ENCODE measurements around the gene ATG16L1. TPM values are rescaled to one million over a fixed set of nuclear protein-coding genes. Genes with fewer than 3 reads are reported as not detected.

The ATG16L1 gene
- total RNA-seq, 2 experiments from 2014 or later: 62.8 to 63.8 TPM

DNA sequence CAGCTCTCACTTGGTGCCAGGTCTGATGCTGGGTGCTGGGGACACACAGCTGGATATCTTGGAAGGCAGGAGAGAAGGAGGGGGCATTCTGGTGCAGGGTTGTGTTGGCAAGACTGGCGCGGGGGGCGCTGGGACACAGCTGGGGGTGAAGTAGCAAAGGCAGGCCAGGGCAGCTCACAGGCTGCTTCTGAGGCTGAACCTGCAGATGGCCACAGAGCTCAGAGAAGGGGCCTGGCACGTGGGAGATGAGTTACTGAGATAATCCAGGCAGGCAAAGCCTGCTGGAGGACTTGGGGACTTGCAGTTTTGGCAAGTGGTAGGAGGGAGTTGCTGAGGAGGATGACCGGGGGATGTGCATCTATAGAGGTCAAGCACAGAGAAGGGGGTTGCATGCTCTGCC is 86.6 kb downstream of the ATG16L1 start:
- DNase-seq: no peak
- Mint-ChIP-seq H3K27me3 (no peaks in the 10 kb centered on the region), H3K9me3 (ENCODE audit: low read depth) (no peaks in the 10 kb centered on the region), H3K36me3 (no peaks in the 10 kb centered on the region), H3K27ac (no peak overlapping the region), H3K4me1 (peaks cover 20% of the 10 kb centered on the region), H3K4me3 (no peak overlapping the region)
- CTCF ChIA-PET: interaction anchor here (0.8 to 1.3 kb wide), 2 partner anchors 9 to 15 kb away, joined by 3 to 5 read pairs; no protein-coding TSS in a partner anchor
- no peak for ATAC-seq

DNA sequence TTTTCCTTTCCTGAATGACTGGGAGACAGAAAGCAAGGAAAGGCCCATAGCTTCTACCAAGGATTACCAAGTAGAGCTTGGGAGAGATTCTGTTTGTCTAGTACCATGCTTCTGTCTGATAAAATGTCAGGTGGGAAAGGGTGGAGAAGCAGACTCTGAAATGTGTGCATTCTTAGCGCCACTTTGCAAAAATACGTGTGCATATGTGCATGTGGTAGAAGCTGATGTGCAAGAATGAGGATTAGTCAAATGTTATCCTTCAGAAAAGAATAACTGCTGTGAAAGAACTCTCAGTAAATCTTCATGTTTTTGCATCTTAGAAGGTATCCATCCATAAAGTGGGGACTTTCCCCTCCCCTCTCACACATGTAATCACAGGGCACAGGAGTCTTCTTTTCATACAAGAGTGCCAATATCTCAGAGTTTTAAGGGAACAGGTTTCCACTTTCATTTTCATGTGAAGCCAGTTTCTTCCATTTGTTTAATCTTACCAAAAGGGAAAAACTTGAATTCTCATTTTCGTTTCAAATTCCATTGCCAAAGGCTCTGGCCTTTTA is 87.4 kb downstream of the ATG16L1 start:
- H3K4me1 Mint-ChIP-seq: peaks cover 13% of the 10 kb centered on the region
- ATAC-seq: no peak
- no peaks in the 10 kb centered on the region for H3K36me3 Mint-ChIP-seq
- no peak overlapping the region for H3K27ac Mint-ChIP-seq
- DNase-seq: no peak
- CTCF ChIA-PET: interaction anchor here (0.8 kb wide), 1 partner anchor 8 kb away, joined by 3 read pairs; no protein-coding TSS in a partner anchor
- H3K27me3 Mint-ChIP-seq: peaks cover 6% of the 10 kb centered on the region
- no peak overlapping the region for H3K4me3 Mint-ChIP-seq
- no peaks in the 10 kb centered on the region for H3K9me3 Mint-ChIP-seq (ENCODE audit: low read depth)

DNA sequence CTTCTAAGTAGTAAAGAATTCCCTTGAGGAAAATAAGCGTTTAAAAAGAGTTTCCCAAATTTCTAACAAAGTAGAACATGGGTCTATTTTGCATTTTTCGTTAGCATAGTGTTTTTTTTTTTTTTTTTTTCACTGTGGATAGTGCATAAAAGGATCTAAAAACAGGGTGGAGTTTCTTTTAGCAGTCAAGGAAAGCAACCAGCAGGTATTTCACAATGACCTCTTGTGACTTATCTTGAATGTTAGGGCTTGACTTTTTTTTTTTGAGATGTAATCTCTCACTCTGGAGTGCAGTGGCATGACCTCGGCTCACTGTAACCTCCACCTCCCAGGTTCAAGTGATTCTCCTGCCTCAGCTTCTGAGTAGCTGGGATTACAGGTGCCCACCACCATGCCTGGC is 88.0 kb downstream of the ATG16L1 start:
- CTCF ChIA-PET: interaction anchor here (1.6 kb wide), 1 partner anchor 14 kb away, joined by 3 read pairs; no protein-coding TSS in a partner anchor
- ATAC-seq (no peak), DNase-seq (no peak)
- H3K27me3 Mint-ChIP-seq: peaks cover 7% of the 10 kb centered on the region
- H3K9me3 Mint-ChIP-seq (ENCODE audit: low read depth): no peaks in the 10 kb centered on the region
- H3K36me3 Mint-ChIP-seq: no peaks in the 10 kb centered on the region
- H3K4me3 Mint-ChIP-seq: no peak overlapping the region
- no peak overlapping the region for H3K27ac Mint-ChIP-seq
- H3K4me1 Mint-ChIP-seq: peaks cover 9% of the 10 kb centered on the region

DNA sequence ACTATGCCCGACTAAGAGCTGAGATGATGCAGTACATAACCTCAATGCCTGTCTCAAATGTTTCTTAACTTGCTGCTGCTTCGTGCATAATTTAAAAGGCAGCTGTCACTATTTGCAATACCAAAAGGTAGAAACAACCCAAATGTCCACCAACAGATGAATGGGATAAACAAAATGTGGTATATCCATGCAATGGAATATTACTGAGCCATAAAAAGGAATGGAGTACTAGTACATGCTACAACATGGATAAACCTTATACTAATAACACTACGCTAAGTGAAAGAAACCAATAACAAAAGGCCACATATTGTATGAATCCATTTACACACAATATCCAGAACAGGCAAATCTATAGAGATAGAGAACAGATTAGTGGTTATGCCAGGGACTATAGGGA is 89.8 kb downstream of the ATG16L1 start:
- peaks cover 7% of the 10 kb centered on the region for H3K27me3 Mint-ChIP-seq
- H3K4me1 Mint-ChIP-seq: no peaks in the 10 kb centered on the region
- H3K4me3 Mint-ChIP-seq: no peak overlapping the region
- CTCF ChIA-PET: interaction anchor here (1.8 to 2.9 kb wide), 2 partner anchors 13 to 14 kb away, joined by 4 to 13 read pairs; partner anchors contain the start of gene DGKD
- no peaks in the 10 kb centered on the region for H3K9me3 Mint-ChIP-seq (ENCODE audit: low read depth)
- no peak for ATAC-seq
- H3K36me3 Mint-ChIP-seq: no peaks in the 10 kb centered on the region
- DNase-seq: no peak
- H3K27ac Mint-ChIP-seq: no peak overlapping the region

DNA sequence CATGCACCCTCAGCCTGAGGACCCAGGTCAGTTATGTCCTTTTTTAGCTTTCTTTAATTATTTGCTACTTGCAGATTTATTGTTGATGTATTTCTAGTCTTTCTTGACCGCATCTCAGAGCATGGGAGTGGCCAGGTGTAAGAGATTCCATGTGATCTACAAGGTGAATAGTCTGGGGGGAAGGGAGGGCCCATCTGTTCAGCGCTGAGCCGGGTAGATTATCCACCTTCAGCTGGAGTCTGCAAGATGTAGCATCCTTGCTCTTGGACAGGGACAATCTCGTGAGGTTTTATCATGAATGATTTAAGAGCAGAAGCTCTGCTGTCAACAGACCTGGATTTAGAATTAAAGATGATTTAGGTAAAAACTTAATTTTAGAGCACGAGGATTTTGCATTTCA is 90.8 kb downstream of the ATG16L1 start:
- Mint-ChIP-seq H3K27me3 (peaks cover 7% of the 10 kb centered on the region), H3K27ac (no peak overlapping the region), H3K4me1 (no peaks in the 10 kb centered on the region), H3K4me3 (no peak overlapping the region), H3K9me3 (ENCODE audit: low read depth) (no peaks in the 10 kb centered on the region), H3K36me3 (no peaks in the 10 kb centered on the region)
- CTCF ChIA-PET: interaction anchor here (2.9 to 3.0 kb wide), 2 partner anchors 11 kb away, joined by 13 to 16 read pairs; partner anchors contain the start of gene DGKD
- ATAC-seq (no peak), DNase-seq (no peak)

DNA sequence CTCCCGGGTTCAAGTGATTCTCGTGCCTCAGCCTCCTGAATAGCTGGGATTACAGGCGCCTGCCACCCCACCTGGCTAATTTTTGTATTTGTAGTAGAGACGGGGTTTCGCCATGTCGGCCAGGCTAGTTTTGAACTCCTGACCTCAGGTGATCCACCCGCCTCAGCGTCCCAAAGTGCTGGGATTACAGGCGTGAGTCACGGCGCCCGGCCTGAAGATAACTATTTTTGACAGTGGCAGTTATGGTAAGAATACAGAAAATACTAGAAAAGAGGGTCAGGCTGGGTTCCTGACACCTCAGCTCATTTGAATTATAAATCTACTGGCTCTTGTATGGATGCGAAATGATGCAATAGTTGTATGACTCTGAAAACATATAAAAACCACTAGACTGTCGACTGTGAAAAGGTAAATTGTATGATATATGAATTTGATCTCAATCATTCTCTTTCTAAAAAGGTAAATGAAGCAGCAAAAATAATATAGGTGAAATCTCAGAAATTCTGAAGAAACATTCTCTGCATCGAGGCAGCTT is 91.8 kb downstream of the ATG16L1 start:
- Mint-ChIP-seq H3K4me1 (no peaks in the 10 kb centered on the region), H3K27ac (no peak overlapping the region), H3K4me3 (no peak overlapping the region), H3K36me3 (no peaks in the 10 kb centered on the region), H3K9me3 (ENCODE audit: low read depth) (no peaks in the 10 kb centered on the region), H3K27me3 (peaks cover 7% of the 10 kb centered on the region)
- CTCF ChIA-PET: interaction anchor here (1.2 to 3.0 kb wide), 3 partner anchors 9 to 12 kb away, joined by 4 to 16 read pairs (median 13); partner anchors contain the start of gene DGKD
- ATAC-seq: no peak
- DNase-seq: no peak

Other genes starting within 250 kb of the ATG16L1 start
- gene NGEF, start 238.4 kb upstream of the ATG16L1 start, total RNA-seq: not detected
- not detected for gene NEU2, start 219.0 kb upstream of the ATG16L1 start, total RNA-seq
- 100 to 1,000 TPM; 140 to 152 TPM for gene INPP5D, start 191.3 kb upstream of the ATG16L1 start, total RNA-seq
- under 1 TPM; 0.09 to 0.23 TPM for gene SAG, start 56.1 kb downstream of the ATG16L1 start, total RNA-seq
- 10 to 100 TPM; 42.3 to 92.4 TPM for gene DGKD, start 102.8 kb downstream of the ATG16L1 start, total RNA-seq

Data from activated CD8-positive, alpha-beta memory T cell treated with anti-CD3 and anti-CD28 coated beads, Interleukin-2, amount 10 ng/mL, durations not matched to agents 7 days and 5 days (primary cell).